ENCODE data around the gene SORBS1. TPM values are rescaled to one million over a fixed set of nuclear protein-coding genes. Genes with fewer than 3 reads are reported as not detected.

The SORBS1 gene
- polyA plus RNA-seq, 4 donors: 30.8 to 46.7 (median 31.8) TPM

Other genes starting within 250 kb of the SORBS1 start
- gene ALDH18A1, start 95.3 kb upstream of the SORBS1 start, polyA plus RNA-seq (ENCODE audit: insufficient read length in 4 of 4): 10 to 100 TPM; 69.5 to 86.5 (median 76.7) TPM
- gene TCTN3, start 132.6 kb upstream of the SORBS1 start, polyA plus RNA-seq (ENCODE audit: insufficient read length in 4 of 4): 10 to 100 TPM; 61.7 to 84.1 (median 74.5) TPM
- 10 to 100 TPM; 12.6 to 23.5 (median 23.2) TPM for gene ENTPD1, start 194.8 kb upstream of the SORBS1 start, polyA plus RNA-seq (ENCODE audit: insufficient read length in 4 of 4)

All from left renal pelvis (tissue), 4 donors.